Measurements from ENCODE around the gene FER1L5.

Gene FER1L5

DNA sequence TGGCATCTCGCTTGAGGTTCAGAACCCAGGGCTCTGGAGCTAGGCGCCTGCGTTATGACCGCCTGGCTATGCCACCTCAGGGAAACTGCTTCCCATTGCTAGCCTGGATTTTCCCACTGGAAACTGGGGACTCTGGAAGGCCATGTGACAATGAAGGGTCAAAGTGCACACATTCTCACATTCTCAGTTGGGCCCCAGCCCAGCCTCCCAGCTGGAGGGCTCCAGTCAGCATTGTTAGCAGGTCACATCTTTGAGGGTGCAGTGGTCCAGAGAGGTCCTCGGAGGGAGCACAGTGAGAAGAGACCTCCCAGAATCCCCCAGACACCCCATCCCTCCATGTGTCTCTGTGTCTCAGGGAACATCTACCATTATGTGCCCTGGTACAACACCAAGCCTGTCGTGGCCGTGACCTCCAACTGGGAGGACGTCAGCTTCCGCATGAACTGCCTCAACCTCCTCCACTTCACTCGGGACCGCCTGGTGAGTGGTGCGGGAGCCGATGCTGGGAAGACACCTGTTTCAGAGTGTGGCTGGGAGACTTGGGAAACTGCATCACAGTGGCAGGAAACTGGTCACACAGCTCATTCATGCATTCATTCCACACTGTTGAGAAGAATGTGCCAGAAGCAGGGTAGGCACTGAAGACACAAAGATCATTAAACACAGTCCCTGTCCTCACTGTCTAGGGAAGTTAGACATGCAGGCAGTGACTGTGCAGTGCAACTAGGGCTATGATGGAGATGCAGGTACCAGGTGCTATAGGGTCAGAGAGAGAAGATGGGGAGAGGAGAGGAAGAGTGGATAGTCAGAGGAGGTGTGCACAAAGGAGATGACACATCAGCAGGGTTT, 41.6 kb downstream of the FER1L5 start:
- no peak for DNase-seq

- DNase-seq, result no peak
Measured at GRCh38 chr2:96684883-96685576, 42.5 kb downstream of the FER1L5 start.

DNA sequence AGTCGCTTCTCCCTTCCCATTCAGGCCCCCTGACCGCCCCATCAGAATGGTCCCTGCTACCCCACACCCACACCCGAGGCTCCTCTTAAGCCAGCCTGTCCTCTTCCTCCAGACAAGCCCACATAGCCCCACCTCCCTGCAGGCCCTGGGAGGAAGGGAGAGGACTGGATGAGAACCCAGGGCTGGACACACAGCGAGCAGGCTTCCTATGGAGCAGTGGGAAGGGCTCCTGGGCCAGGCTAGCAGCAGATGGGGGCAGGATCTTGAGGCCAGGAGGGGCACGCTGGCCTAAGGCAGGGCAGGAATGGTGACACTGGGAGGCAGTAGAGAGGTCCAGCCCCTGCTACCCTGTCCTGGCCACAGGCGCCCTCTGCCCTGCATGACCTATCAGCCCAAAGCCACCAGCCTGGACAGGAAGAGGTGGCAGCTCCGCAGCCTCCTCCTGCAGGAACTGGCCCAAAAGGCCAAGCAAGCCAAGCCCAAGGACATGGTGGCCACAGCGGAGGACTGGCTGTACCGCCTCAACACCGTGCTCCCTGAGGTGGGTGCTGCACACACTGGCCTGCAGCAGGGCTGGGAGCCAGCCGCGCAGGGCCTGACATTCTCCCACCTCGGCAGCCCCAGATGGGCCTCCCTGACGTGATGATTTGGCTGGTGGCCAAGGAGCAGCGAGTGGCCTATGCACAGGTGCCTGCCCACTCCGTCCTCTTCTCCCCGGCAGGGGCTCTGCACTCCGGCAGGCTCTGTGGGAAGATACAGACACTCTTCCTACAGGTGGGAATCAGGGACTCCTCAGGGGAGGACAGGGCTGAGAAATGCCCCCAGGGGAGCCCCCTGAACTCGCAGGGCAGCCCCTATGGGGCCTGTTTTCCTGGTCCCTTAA, 43.3 kb downstream of the FER1L5 start:
- no peak for DNase-seq

- no peak for DNase-seq
Measured at GRCh38 chr2:96687266-96687665, 44.7 kb downstream of the FER1L5 start.

GRCh38 chr2:96687711-96688640, 45.4 kb downstream of the FER1L5 start:
- DNase-seq, result no peak

GRCh38 chr2:96688649-96689430, 46.3 kb downstream of the FER1L5 start:
- DNase-seq, result no peak

- no peak for DNase-seq
Measured at GRCh38 chr2:96689431-96689991, 46.9 kb downstream of the FER1L5 start.

DNA sequence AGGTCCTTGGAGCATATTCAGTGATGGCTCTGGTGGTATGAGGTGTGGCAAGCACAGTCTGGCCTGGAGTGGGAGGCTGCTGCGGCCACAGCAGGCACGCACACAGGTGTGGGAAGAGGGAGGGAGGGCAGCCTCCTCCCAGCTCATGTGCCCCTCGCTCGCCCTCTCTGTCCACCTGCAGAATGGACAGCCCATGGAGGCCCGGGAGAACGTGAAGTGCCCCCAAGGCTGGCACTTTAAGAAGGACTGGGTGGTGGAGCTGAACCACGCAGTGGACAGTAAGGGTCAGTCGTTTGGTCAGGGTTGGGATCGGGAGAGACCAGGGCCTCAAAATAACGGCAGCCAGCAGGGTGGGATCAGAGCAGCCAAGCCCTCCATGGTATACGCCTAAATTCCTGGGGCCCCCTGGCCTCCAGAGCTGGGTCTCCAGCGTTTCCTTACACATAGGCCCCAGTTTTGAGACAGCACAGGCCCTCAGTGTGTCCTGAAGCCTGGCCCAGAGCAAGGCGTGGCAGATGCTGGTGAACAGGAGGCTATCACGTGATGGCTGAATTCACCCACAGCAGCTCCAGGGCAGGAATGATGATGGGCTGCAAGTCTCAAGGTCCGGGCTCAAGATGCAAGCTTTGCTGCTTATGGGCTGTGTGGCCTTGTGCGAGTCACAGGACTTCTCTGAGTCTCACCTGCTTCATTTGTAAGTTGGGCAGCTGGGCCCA, 47.9 kb downstream of the FER1L5 start:
- no peak for DNase-seq

GRCh38 chr2:96691022-96691612, 48.6 kb downstream of the FER1L5 start:
- DNase-seq, result no peak

- DNase-seq, result no peak
Measured at GRCh38 chr2:96692094-96692971, 49.8 kb downstream of the FER1L5 start.

DNA sequence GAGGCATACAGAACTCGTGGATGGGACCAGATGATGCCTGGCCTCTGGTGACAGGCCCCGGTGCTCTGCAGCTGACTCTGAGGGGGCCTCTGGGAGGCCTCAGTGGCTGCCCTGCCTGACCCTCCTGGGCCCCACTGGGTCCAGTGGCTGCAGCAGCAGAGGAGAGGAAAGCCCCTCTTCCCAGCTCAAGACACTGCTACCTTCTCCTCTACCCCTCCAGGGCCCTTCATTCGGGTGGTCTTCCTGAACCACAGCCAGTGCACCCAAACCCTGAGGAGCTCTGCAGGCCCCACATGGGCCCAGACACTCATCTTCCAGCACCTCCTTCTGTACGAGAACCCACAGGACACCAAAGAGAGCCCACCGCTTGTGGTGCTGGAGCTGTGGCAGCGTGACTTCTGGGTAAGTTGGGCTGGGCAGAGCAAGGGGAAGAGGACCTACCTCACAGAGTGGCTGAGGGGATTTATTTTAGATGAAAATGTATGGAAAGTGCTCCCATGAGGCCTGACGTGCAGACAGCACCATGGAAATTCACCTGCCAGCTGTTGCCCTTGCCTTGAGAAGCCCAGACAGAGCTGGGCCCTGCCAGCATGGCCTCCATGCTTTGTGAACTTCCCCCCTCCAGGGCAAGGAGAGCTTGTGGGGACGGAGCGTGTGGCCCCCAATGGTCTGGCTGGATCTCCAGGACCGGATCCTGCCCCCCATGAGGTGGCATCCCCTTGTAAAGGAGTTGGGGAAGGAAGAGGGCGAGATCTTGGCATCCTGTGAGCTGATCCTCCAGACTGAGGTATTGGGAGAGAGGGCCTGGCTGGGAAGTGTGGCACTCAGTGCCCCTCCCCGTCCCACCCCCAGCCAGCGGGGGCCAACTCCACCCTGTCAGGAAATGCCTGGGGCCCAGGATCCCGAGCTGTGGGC, 51.0 kb downstream of the FER1L5 start:
- DNase-seq, result no peak

DNA sequence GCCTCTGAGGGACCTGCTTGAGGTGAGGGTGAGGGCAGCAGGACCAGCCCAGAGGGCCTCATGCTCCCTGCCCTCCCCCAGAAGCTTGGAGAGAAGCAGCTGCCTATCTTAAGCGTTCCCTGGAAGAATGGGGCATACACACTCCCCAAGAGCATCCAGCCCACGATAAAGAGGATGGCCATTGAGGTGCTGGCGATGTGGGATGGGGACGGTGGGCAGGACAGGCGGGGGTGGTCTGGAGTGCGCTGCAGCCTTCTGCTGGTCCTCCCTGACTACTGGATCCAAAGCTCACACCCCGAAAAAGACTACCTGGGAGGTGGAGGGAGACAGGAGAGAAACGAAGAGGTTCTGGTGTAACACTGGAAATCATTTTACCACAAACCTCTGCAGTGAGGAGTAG, 51.7 kb downstream of the FER1L5 start:
- DNase-seq, result no peak

GRCh38 chr2:96694816-96695455, 52.4 kb downstream of the FER1L5 start:
- no peak for DNase-seq

DNA sequence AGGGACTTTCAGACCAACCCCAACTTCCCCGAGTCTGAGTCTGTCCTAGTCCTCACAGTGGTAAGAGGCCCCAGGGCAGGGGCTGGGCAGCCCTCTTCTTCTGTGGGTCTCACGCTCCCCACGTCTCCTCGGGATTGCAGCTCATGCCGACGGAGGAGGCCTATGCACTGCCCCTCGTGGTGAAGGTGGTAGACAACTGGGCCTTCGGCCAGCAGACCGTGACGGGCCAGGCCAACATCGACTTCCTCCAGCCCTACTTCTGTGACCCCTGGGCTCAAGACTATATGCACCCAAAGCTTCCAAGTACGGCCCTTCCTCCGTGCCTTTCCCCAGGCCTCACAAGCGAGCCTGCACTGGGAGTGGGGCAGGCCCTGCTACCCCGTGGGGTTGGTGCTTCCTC, 53.0 kb downstream of the FER1L5 start:
- DNase-seq, result no peak

GRCh38 chr2:96697476-96697875, 54.9 kb downstream of the FER1L5 start:
- DNase-seq, result no peak

GRCh38 chr2:96698221-96698861, 55.8 kb downstream of the FER1L5 start:
- DNase-seq, result no peak

DNA sequence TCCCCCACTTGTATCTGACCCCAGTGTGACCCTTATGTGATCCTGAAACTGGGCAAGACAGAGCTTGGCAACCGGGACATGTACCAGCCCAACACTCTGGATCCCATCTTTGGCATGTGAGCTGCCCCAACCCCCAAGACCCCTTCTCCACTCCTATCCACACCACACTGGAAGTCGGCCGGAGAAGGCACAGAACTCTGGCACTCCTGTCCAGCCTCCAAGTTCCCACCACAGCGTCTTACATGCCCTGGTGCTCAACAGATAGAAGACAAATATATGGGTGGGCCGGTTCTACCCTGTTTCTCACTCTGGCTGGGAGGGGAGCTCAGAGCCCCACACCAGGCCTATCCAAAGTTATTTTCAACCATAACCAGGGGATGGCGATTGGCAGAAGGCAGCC, 56.5 kb downstream of the FER1L5 start:
- DNase-seq, result no peak

Data from right forelimb (tissue), 1 donor.